ENCODE data around the gene PPP2R2B.

GRCh38 chr5:146643776-146644175 is 234.8 kb downstream of the PPP2R2B start:
- TF ChIP-seq CTCF (IDR thresholded peaks at IDR 0.05) (no peak), POLR2A (IDR thresholded peaks at IDR 0.05) (no peak)

Measured in Peyer's patch (tissue), 4 donors.